Fibroblast of lung (primary cell): Measurements from ENCODE around the gene UPF1. TPM values are rescaled to one million over a fixed set of nuclear protein-coding genes. Genes with fewer than 3 reads are reported as not detected.
A peak's percentile ranks its signal among the peaks of the same experiment; 100 is the strongest.
"Not testable (repeated sequence)": the region's sequence is repeated elsewhere in the genome, so short reads cannot be mapped to it uniquely, and the experiment has no call there.

Experiments used
- DNase-seq, 2 donors: peaks; one replicate each; pipeline versions ENCODE4 v3.0.0 to v3.0.0-alpha.2; 2010; ENCODE audit warnings: low read depth in 2 of 2
- H2AFZ ChIP-seq: 2 replicates; pipeline ENCODE4 v1.5.1; 2012; ENCODE audit warnings: low read length, control low read depth, inconsistent platforms
- H3K27ac ChIP-seq: 2 replicates; pipeline ENCODE4 v1.5.1; 2011; ENCODE audit warnings: low read length, control low read depth; ENCODE audit not compliant: insufficient read depth
- H3K27me3 ChIP-seq: 2 replicates; pipeline ENCODE4 v1.5.1; 2011; ENCODE audit warnings: mild to moderate bottlenecking, low read length; ENCODE audit not compliant: control insufficient read depth, insufficient read depth
- H3K36me3 ChIP-seq: 2 replicates; pipeline ENCODE4 v1.5.1; 2011; ENCODE audit warnings: low read length; ENCODE audit not compliant: control insufficient read depth, insufficient read depth
- H3K4me1 ChIP-seq: 2 replicates; pipeline ENCODE4 v1.5.1; 2011; ENCODE audit warnings: low read length; ENCODE audit not compliant: control insufficient read depth, insufficient read depth; ENCODE audit errors: extremely low read depth
- H3K4me2 ChIP-seq: 2 replicates; pipeline ENCODE4 v1.5.1; 2011; ENCODE audit warnings: low read length, control low read depth; ENCODE audit not compliant: insufficient read depth; ENCODE audit errors: extremely low read depth
- H3K4me3 ChIP-seq, 4 experiments: fragments of 200-600 bp in 1 of 4; sonication (generic) in 1 of 4; replicated peaks in 1 of 4; 2 replicates each; pipeline ENCODE4 v1.5.1; 2011 to 2016; ENCODE audit warnings: low read length in 4 of 4, low read depth in 3 of 4, mild to moderate bottlenecking in 3 of 4, control low read depth in 2 of 4, inconsistent platforms in 1 of 4, mixed read lengths in 1 of 4; ENCODE audit not compliant: insufficient read depth in 1 of 4; ENCODE audit errors: control extremely low read depth in 1 of 4
- H3K79me2 ChIP-seq: 2 replicates; pipeline ENCODE4 v1.5.1; 2012; ENCODE audit warnings: mild to moderate bottlenecking, low read length, inconsistent platforms; ENCODE audit not compliant: control insufficient read depth, insufficient read depth
- H3K9ac ChIP-seq: 2 replicates; pipeline ENCODE4 v1.5.1; 2011; ENCODE audit warnings: mild to moderate bottlenecking, low read length, control low read depth; ENCODE audit not compliant: insufficient read depth
- H3K9me3 ChIP-seq: 2 replicates; pipeline ENCODE4 v1.5.1; 2012; ENCODE audit warnings: low read depth, low read length; ENCODE audit not compliant: control insufficient read depth, insufficient read depth
- H4K20me1 ChIP-seq: 2 replicates; pipeline ENCODE4 v1.5.1; 2011; ENCODE audit warnings: low read length; ENCODE audit not compliant: control insufficient read depth, insufficient read depth; ENCODE audit errors: extremely low read depth
- EZH2 ChIP-seq: IDR thresholded peaks from 2 replicates; pipeline ENCODE4 v1.5.1; 2012; ENCODE audit warnings: low read length, control low read depth, mild to moderate bottlenecking; ENCODE audit errors: missing control alignments
- polyA plus RNA-seq, 2 donors: library from polyadenylated mRNA; depleted of rRNA in 1 of 2; stranded (reverse) in 1 of 2; unstranded in 1 of 2; fragments of >200 nt; gene quantifications; 2 replicates each; pipeline ENCODE4 v1.2.1, GENCODE V29; 2011 to 2012; ENCODE audit warnings: missing spikeins in 1 of 2
- total RNA-seq: library from RNA; depleted of rRNA; stranded (reverse); fragments of >200 nt; gene quantifications from 2 replicates; pipeline ENCODE4 v1.2.1, GENCODE V29; 2014
- TF ChIP-seq, protein P1 (sequence below), 2 donors: IDR thresholded peaks in 1 of 2; conservative IDR thresholded peaks in 1 of 2; 1 replicate in 1 of 2; 2 replicates in 1 of 2; pipeline ENCODE4 v1.5.1; 2011 to 2012; ENCODE audit warnings: low read length in 2 of 2, control low read depth in 1 of 2, inconsistent platforms in 1 of 2, low read depth in 1 of 2, mild to moderate bottlenecking in 1 of 2

The UPF1 gene
- total and polyA plus RNA-seq, 2 donors (not counting 1 experiment from before 2014, with no cell fraction given), result 20.5 to 57.1 TPM

DNA sequence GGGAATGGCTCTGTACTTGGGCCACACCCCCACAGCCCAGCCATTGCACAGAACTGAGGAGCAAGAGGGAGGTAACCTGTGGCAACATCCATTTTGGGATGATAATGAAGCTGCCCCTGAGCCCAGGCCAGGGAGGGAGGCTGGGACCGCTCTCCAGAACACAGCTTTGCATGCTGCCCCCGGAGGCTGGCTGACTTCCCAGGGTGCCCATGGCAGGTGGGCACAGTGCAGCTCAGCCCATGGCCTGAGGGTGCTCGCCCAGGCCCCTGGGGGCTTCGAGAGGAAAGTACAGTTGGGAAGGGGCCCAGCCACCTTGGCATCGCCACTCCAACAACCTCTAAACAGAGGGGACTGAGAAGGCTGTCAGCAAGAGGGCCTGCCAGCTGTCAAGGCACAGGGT is 81.7 kb downstream of the UPF1 start:
- no peak overlapping the region for H3K4me2 ChIP-seq
- no peak overlapping the region for H3K27ac ChIP-seq
- peaks cover 35% of the 10 kb centered on the region for H3K79me2 ChIP-seq
- H3K9me3 ChIP-seq, result no peaks in the 10 kb centered on the region
- no peak overlapping the region for H3K4me3 ChIP-seq
- H2AFZ ChIP-seq, result no peak overlapping the region
- peaks cover 19% of the 10 kb centered on the region for H3K36me3 ChIP-seq
- no peaks in the 10 kb centered on the region for H4K20me1 ChIP-seq
- H3K9ac ChIP-seq, result no peak overlapping the region
- H3K27me3 ChIP-seq, result no peaks in the 10 kb centered on the region
- no peak for TF ChIP-seq EZH2
- TF ChIP-seq, protein P1, sequence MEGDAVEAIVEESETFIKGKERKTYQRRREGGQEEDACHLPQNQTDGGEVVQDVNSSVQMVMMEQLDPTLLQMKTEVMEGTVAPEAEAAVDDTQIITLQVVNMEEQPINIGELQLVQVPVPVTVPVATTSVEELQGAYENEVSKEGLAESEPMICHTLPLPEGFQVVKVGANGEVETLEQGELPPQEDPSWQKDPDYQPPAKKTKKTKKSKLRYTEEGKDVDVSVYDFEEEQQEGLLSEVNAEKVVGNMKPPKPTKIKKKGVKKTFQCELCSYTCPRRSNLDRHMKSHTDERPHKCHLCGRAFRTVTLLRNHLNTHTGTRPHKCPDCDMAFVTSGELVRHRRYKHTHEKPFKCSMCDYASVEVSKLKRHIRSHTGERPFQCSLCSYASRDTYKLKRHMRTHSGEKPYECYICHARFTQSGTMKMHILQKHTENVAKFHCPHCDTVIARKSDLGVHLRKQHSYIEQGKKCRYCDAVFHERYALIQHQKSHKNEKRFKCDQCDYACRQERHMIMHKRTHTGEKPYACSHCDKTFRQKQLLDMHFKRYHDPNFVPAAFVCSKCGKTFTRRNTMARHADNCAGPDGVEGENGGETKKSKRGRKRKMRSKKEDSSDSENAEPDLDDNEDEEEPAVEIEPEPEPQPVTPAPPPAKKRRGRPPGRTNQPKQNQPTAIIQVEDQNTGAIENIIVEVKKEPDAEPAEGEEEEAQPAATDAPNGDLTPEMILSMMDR (conservative IDR thresholded peaks at IDR 0.05 in 1 of 2, IDR thresholded peaks at IDR 0.05 in 1 of 2; ENCODE audit: low read depth in 1 of 2, low read length in 2 of 2), result no peak
- no peaks in the 10 kb centered on the region for H3K4me1 ChIP-seq
- no peak for DNase-seq

DNA sequence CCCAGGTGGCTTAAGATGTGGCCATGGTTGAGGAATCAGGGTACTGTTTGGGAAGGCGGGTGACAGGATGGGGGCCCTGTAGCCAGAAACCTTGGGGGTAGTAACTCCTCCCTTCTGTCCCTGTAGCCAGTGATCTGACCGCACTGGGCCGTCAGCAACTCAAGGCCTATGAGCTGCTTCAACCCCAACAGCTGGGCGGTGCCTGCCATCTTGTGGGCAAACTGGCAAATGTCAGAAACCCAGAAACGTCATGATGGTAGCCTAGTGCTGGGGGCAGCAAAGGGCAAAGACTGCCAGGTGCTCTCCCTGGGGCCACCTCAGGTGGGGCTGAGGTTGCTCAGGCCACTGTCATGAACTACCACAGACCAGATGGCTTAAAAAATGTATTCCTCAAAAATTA is 83.9 kb downstream of the UPF1 start:
- no peak overlapping the region for H3K4me2 ChIP-seq
- H3K4me1 ChIP-seq, result peaks cover 4% of the 10 kb centered on the region
- peak overlapping the region; percentile 41 for H3K27ac ChIP-seq
- H4K20me1 ChIP-seq, result no peaks in the 10 kb centered on the region
- H3K79me2 ChIP-seq, result peaks cover 51% of the 10 kb centered on the region
- H2AFZ ChIP-seq, result no peak overlapping the region
- H3K9me3 ChIP-seq, result no peaks in the 10 kb centered on the region
- TF ChIP-seq, protein P1 (conservative IDR thresholded peaks at IDR 0.05 in 1 of 2, IDR thresholded peaks at IDR 0.05 in 1 of 2; ENCODE audit: low read depth in 1 of 2, low read length in 2 of 2), result peak; percentile 17 to 34
- no peak for TF ChIP-seq EZH2
- no peak overlapping the region for H3K4me3 ChIP-seq
- no peak overlapping the region for H3K9ac ChIP-seq
- H3K36me3 ChIP-seq, result peaks cover 11% of the 10 kb centered on the region
- no peaks in the 10 kb centered on the region for H3K27me3 ChIP-seq
- peak; percentile 21 to 47 for DNase-seq

DNA sequence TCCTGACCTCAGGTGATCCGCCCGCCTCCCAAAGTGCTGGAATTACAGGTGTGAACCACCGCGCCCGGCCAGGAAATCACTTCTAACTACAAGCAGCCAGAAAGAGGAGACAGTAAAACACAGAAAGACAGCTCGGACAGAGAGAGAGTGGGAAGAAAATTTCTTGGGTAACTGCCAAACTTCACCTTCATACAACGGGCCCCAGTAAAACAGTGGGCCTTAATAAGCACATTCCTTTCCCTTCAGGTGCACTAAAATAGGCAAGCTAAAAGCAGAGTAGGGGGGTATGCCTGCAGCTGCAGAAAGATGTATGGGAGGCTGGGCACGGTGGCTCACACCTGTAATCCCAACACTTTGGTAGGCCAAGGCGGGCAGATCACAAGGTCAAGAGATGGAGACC is 85.8 kb downstream of the UPF1 start:
- not testable (repeated sequence) for H3K4me2 ChIP-seq, H4K20me1 ChIP-seq
- H3K4me3 ChIP-seq, result peak overlapping the region in 1 of 4 experiments; percentile 93

More for the DNA sequence above, 85.8 kb downstream of the UPF1 start:
- peaks cover 55% of the 10 kb centered on the region for H3K79me2 ChIP-seq
- peaks cover 19% of the 10 kb centered on the region for H3K36me3 ChIP-seq
- H3K27ac ChIP-seq, H3K27me3 ChIP-seq, H3K9ac ChIP-seq, H3K4me1 ChIP-seq, H2AFZ ChIP-seq, DNase-seq, H3K9me3 ChIP-seq: not testable (repeated sequence)

Other genes with a start within 250 kb of the UPF1 start
- 37.0 and 37.5 TPM in 2 replicates for gene REX1BD, start 243.2 kb upstream of the UPF1 start, total RNA-seq
- gene REX1BD, start 243.2 kb upstream of the UPF1 start, polyA plus RNA-seq, result 16.2 and 21.2 TPM in 2 replicates
- 2.3 and 2.5 TPM in 2 replicates for gene CRLF1, start 225.2 kb upstream of the UPF1 start, total RNA-seq
- 2.2 and 2.8 TPM in 2 replicates for gene CRLF1, start 225.2 kb upstream of the UPF1 start, polyA plus RNA-seq
- 0.33 and 0.51 TPM in 2 replicates for gene TMEM59L, start 219.1 kb upstream of the UPF1 start, total RNA-seq
- 0.14 and 0.23 TPM in 2 replicates for gene TMEM59L, start 219.1 kb upstream of the UPF1 start, polyA plus RNA-seq
- 2.8 and 3.5 TPM in 2 replicates for gene KLHL26, start 194.9 kb upstream of the UPF1 start, total RNA-seq
- 1.4 and 1.9 TPM in 2 replicates for gene KLHL26, start 194.9 kb upstream of the UPF1 start, polyA plus RNA-seq
- 2.0 and 2.1 TPM in 2 replicates for gene CRTC1, start 148.3 kb upstream of the UPF1 start, total RNA-seq
- 1.2 and 2.2 TPM in 2 replicates for gene CRTC1, start 148.3 kb upstream of the UPF1 start, polyA plus RNA-seq
- 0.17 and 0.26 TPM in 2 replicates for gene COMP, start 40.7 kb upstream of the UPF1 start, total RNA-seq
- gene COMP, start 40.7 kb upstream of the UPF1 start, polyA plus RNA-seq, result 0.05 and 0.11 TPM in 2 replicates
- 1.5 and 1.7 TPM in 2 replicates for gene CERS1, start 64.2 kb downstream of the UPF1 start, total RNA-seq
- 0.23 and 1.4 TPM in 2 replicates for gene CERS1, start 64.2 kb downstream of the UPF1 start, polyA plus RNA-seq
- 120 and 182 TPM in 2 replicates for gene COPE, start 87.4 kb downstream of the UPF1 start, total RNA-seq
- gene COPE, start 87.4 kb downstream of the UPF1 start, polyA plus RNA-seq, result 146 and 159 TPM in 2 replicates
- 55.7 and 56.3 TPM in 2 replicates for gene DDX49, start 87.8 kb downstream of the UPF1 start, total RNA-seq
- gene DDX49, start 87.8 kb downstream of the UPF1 start, polyA plus RNA-seq, result 25.3 and 30.4 TPM in 2 replicates
- gene HOMER3, start 109.3 kb downstream of the UPF1 start, total RNA-seq, result 60.1 and 70.2 TPM in 2 replicates
- 23.7 and 35.7 TPM in 2 replicates for gene HOMER3, start 109.3 kb downstream of the UPF1 start, polyA plus RNA-seq
- 24.7 and 31.4 TPM in 2 replicates for gene SUGP2, start 201.6 kb downstream of the UPF1 start, total RNA-seq
- 29.2 and 32.9 TPM in 2 replicates for gene SUGP2, start 201.6 kb downstream of the UPF1 start, polyA plus RNA-seq
- gene ARMC6, start 201.6 kb downstream of the UPF1 start, total RNA-seq, result 25.7 and 35.8 TPM in 2 replicates
- 14.0 and 23.0 TPM in 2 replicates for gene ARMC6, start 201.6 kb downstream of the UPF1 start, polyA plus RNA-seq
- 4.9 and 7.1 TPM in 2 replicates for gene SLC25A42, start 232.0 kb downstream of the UPF1 start, total RNA-seq
- 3.5 and 3.6 TPM in 2 replicates for gene SLC25A42, start 232.0 kb downstream of the UPF1 start, polyA plus RNA-seq